GM21526 (cell line): Measurements from ENCODE around the gene GRSF1.

Source experiments
- ATAC-seq: cut with Tn5 transposase; IDR thresholded peaks from one replicate; pipeline ENCODE4 v1.9.1; 2021; ENCODE audit warnings: moderate library complexity; ENCODE audit not compliant: unreplicated experiment, low FRiP score

GRSF1 gene

DNA sequence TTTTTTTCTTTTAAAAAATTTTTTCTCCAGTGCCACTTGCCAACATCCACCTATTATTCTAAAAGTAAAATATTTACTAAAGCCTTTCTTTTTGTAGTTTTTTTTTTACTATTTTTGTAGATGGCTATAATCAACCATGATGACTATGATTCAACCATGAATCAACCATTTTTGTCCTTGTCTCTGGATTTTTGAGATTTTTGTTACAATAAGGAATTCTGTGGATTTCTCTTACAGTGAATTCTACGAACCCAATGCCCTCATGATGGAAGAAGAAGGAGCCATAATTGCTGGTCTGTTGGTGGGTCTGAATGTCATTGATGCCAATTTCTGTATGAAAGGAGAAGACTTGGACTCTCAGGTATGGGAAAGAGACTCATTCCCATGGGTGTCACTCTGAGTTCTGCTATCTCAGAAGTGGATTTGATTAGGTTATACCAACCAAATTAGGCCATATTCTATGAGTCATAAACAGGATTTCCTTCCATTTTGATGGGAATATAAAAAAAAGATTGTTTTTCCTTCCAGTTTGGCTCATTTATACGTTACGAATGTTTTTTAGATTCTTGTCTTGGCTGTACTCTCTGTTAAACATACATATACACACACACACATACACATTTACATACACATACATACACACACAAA, 71.3 kb downstream of the GRSF1 start:
- no peak for ATAC-seq
